Activated naive CD8-positive, alpha-beta T cell (primary cell): ENCODE measurements around the gene MPPED2.

Source experiments
- H3K27ac Mint-ChIP-seq: one replicate; pipeline ENCODE4 v1.8.0; 2021; ENCODE audit warnings: mixed read lengths
- H3K27me3 Mint-ChIP-seq: one replicate; pipeline ENCODE4 v1.8.0; 2021; ENCODE audit warnings: mixed read lengths
- H3K36me3 Mint-ChIP-seq: one replicate; pipeline ENCODE4 v1.8.0; 2021; ENCODE audit warnings: mixed read lengths
- H3K4me1 Mint-ChIP-seq: one replicate; pipeline ENCODE4 v1.8.0; 2021; ENCODE audit warnings: low read depth, mixed read lengths
- H3K4me3 Mint-ChIP-seq: one replicate; pipeline ENCODE4 v1.8.0; 2021; ENCODE audit warnings: mild to moderate bottlenecking, mixed read lengths
- H3K9me3 Mint-ChIP-seq: one replicate; pipeline ENCODE4 v1.8.0; 2021; ENCODE audit warnings: low read depth, mixed read lengths

Gene MPPED2

GRCh38 chr11:30388957-30389356, 197.2 kb downstream of the MPPED2 start:
- no peak overlapping the region for H3K4me3 Mint-ChIP-seq
- H3K27me3 Mint-ChIP-seq, result no peaks in the 10 kb centered on the region
- no peaks in the 10 kb centered on the region for H3K9me3 Mint-ChIP-seq
- H3K27ac Mint-ChIP-seq, result no peak overlapping the region
- H3K4me1 Mint-ChIP-seq, result no peaks in the 10 kb centered on the region
- no peaks in the 10 kb centered on the region for H3K36me3 Mint-ChIP-seq

GRCh38 chr11:30387891-30388861, 198.0 kb downstream of the MPPED2 start:
- Mint-ChIP-seq H3K4me1 (no peaks in the 10 kb centered on the region), H3K27ac (no peak overlapping the region), H3K27me3 (no peaks in the 10 kb centered on the region), H3K9me3 (no peaks in the 10 kb centered on the region), H3K4me3 (no peak overlapping the region), H3K36me3 (no peaks in the 10 kb centered on the region)

DNA sequence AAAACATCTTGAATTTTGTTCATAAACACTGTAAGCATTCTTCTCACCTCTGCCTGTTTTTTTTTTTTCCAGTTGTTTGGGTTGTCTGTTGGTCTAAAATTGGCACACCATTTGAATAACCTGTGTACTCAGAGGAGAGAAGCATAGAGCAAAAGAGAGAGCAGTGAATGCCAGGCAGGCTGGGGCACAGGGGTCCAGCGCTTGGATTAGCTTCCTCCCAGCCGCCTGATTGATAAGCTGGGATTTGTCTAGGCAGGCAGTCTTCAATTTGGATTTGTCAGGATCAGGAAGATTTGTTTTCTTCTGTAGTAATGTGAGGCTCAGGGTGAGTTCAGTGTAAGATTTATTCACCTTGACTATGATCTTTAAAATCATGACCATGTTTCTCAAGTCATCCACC, 204.3 kb downstream of the MPPED2 start:
- Mint-ChIP-seq H3K4me3 (no peak overlapping the region), H3K9me3 (no peaks in the 10 kb centered on the region), H3K36me3 (no peaks in the 10 kb centered on the region), H3K27me3 (no peaks in the 10 kb centered on the region), H3K4me1 (no peaks in the 10 kb centered on the region), H3K27ac (no peak overlapping the region)

GRCh38 chr11:30380846-30381245, 205.3 kb downstream of the MPPED2 start:
- H3K36me3 Mint-ChIP-seq, result no peaks in the 10 kb centered on the region
- no peaks in the 10 kb centered on the region for H3K4me1 Mint-ChIP-seq
- H3K9me3 Mint-ChIP-seq, result no peaks in the 10 kb centered on the region
- no peak overlapping the region for H3K4me3 Mint-ChIP-seq
- no peak overlapping the region for H3K27ac Mint-ChIP-seq
- peaks cover 2% of the 10 kb centered on the region for H3K27me3 Mint-ChIP-seq

DNA sequence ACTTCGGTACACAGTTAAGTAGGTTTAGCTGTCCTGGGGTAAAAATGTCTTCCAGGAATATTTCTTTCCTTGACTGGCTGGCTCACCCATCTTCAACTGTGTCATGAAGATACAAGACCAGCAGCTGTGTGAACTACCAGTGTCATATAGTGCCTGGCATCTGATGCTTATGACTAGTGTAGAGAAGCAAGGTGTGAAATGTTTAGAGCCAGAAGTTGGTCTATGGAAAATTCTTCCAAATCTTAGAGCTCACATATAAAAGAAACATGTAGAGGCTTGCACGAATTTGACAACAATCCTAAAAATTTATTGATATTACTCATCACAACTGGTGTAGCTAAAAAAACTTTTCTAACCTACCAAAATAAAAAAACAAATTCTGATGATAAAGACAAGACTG, 208.8 kb downstream of the MPPED2 start:
- H3K27me3 Mint-ChIP-seq, result peaks cover 3% of the 10 kb centered on the region
- no peaks in the 10 kb centered on the region for H3K9me3 Mint-ChIP-seq
- no peaks in the 10 kb centered on the region for H3K36me3 Mint-ChIP-seq
- H3K4me1 Mint-ChIP-seq, result no peaks in the 10 kb centered on the region
- H3K4me3 Mint-ChIP-seq, result no peak overlapping the region
- H3K27ac Mint-ChIP-seq, result no peak overlapping the region

GRCh38 chr11:30370164-30370563, 216.0 kb downstream of the MPPED2 start:
- H3K27me3 Mint-ChIP-seq, result peaks cover 2% of the 10 kb centered on the region
- no peak overlapping the region for H3K4me3 Mint-ChIP-seq
- H3K27ac Mint-ChIP-seq, result no peak overlapping the region
- no peaks in the 10 kb centered on the region for H3K4me1 Mint-ChIP-seq
- H3K9me3 Mint-ChIP-seq, result no peaks in the 10 kb centered on the region
- no peaks in the 10 kb centered on the region for H3K36me3 Mint-ChIP-seq

DNA sequence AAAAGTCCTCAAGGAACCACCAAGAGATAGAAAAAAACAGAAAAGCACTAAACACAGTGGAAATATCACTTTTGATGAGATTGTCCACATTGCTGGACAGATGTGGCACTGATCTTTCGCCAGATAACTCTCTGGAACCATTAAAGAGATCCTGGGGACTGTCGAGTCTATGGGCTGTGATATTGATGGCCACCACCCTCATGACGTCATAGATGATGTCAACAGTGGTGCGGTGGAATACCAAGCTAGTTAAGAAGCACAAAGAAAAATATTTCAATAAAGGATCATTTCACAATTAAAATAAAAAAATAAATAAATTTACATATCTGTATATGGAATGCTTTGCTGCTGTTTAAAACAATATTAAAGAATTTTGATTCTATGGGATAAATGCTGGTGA, 217.8 kb downstream of the MPPED2 start:
- no peaks in the 10 kb centered on the region for H3K9me3 Mint-ChIP-seq
- H3K4me1 Mint-ChIP-seq, result no peaks in the 10 kb centered on the region
- H3K4me3 Mint-ChIP-seq, result no peak overlapping the region
- H3K27me3 Mint-ChIP-seq, result peaks cover 2% of the 10 kb centered on the region
- no peaks in the 10 kb centered on the region for H3K36me3 Mint-ChIP-seq
- H3K27ac Mint-ChIP-seq, result no peak overlapping the region

- Mint-ChIP-seq H3K4me1 (no peaks in the 10 kb centered on the region), H3K36me3 (no peaks in the 10 kb centered on the region), H3K4me3 (no peak overlapping the region), H3K27me3 (no peaks in the 10 kb centered on the region), H3K9me3 (no peaks in the 10 kb centered on the region), H3K27ac (no peak overlapping the region)
These were observed 220.2 kb downstream of the MPPED2 start for GRCh38 chr11:30365793-30366517.

DNA sequence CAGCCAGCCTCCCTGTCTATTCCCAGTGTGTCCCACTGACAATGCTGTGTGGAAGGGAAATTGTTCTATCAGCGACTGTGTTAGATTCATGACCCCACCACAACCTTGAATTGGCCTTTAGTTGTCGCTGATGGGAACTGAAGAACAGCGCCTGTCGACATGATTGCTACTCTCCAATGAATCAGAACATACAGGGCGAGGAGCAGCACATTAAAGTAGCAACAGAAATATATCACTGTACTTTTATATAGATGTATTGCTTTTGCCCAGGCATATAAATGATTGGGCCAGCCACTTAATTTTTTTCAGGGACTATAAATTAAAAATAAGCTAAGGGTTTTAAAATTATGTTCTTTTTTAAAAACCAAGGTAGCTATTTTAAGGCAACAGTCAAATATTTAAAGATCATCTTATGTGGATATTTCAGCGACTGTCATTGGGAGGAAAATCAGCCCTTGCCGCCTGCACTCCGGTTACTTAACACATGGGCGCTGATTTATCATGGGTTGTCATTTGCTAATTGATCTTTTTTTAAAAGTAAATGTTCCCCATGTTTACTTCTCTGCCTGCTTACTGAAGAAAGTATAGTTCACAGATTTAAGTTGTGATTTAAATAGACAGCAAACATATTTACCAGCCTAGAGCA, 221.2 kb downstream of the MPPED2 start:
- H3K4me1 Mint-ChIP-seq, result no peaks in the 10 kb centered on the region
- no peak overlapping the region for H3K4me3 Mint-ChIP-seq
- no peaks in the 10 kb centered on the region for H3K9me3 Mint-ChIP-seq
- H3K27me3 Mint-ChIP-seq, result no peaks in the 10 kb centered on the region
- H3K27ac Mint-ChIP-seq, result no peak overlapping the region
- H3K36me3 Mint-ChIP-seq, result no peaks in the 10 kb centered on the region

DNA sequence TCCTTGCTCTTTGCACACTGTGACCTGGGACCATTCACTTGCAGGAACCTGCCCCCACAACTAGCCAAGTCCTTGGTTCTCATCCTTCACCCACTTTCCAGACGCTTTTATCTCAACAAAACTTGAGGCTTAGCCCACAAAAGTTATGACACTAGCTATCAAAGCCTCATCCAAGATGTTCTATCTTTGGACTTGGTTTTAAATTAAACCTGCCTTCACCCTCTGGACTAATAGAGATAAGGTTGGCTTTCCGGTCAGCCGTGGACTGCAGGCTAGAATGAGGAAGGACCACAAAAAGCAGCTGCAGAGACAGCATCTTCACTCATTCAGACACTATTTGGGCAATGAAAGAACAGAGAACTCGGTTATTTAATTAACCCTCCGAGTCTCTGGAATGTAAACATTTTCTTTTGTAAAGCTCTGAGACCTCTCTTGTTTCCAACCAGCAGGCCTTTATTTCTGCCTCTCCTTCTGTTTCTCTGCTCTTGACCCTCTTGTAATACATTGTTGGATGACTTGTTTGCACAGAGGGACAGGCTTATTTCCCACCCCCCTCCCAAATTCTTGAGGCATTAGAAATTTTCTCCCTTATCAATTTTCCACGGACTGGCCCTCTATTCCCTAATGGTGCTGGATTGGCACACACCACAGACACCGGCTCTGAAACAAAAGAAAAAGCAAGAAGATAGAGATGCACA, 221.9 kb downstream of the MPPED2 start:
- no peaks in the 10 kb centered on the region for H3K36me3 Mint-ChIP-seq
- no peaks in the 10 kb centered on the region for H3K27me3 Mint-ChIP-seq
- no peak overlapping the region for H3K27ac Mint-ChIP-seq

GRCh38 chr11:30360741-30361140, 225.4 kb downstream of the MPPED2 start:
- no peak overlapping the region for H3K27ac Mint-ChIP-seq
- H3K27me3 Mint-ChIP-seq, result peaks cover 3% of the 10 kb centered on the region
- H3K4me1 Mint-ChIP-seq, result no peaks in the 10 kb centered on the region
- H3K9me3 Mint-ChIP-seq, result no peaks in the 10 kb centered on the region
- H3K4me3 Mint-ChIP-seq, result no peak overlapping the region
- peaks cover 2% of the 10 kb centered on the region for H3K36me3 Mint-ChIP-seq

More for the DNA sequence above, 221.9 kb downstream of the MPPED2 start:
- Mint-ChIP-seq H3K9me3 (no peaks in the 10 kb centered on the region), H3K4me1 (no peaks in the 10 kb centered on the region), H3K4me3 (no peak overlapping the region)
